Upper lobe of right lung (tissue), 1 donor: ENCODE results near the gene MAPK6. TPM values are rescaled to one million over a fixed set of nuclear protein-coding genes. Genes with fewer than 3 reads are reported as not detected.
"Not testable (repeated sequence)": the region's sequence is repeated elsewhere in the genome, so short reads cannot be mapped to it uniquely, and the experiment has no call there.

ENCODE experiments used
- ATAC-seq: fragments of 200-7000 bp; cut with Tn5 transposase; one replicate; pipeline ENCODE4 v1.9.1; 2020; ENCODE audit warnings: mild to moderate bottlenecking, moderate library complexity
- DNase-seq: peaks from one replicate; pipeline ENCODE4 v3.0.0-alpha.2; 2020
- H3K27ac ChIP-seq: fragments of 200-600 bp; one replicate; pipeline ENCODE4 v1.8.0; 2022
- H3K27me3 ChIP-seq: fragments of 200-600 bp; one replicate; pipeline ENCODE4 v1.8.0; 2022; ENCODE audit warnings: mild to moderate bottlenecking
- H3K36me3 ChIP-seq: fragments of 200-600 bp; one replicate; pipeline ENCODE4 v1.8.0; 2022
- H3K4me1 ChIP-seq: fragments of 200-600 bp; one replicate; pipeline ENCODE4 v1.8.0; 2022
- H3K4me3 ChIP-seq: fragments of 200-600 bp; one replicate; pipeline ENCODE4 v1.8.0; 2022; ENCODE audit warnings: mild to moderate bottlenecking
- H3K9me3 ChIP-seq: fragments of 200-600 bp; one replicate; pipeline ENCODE4 v1.8.0; 2022
- intact Hi-C: fragments of 100-400 bp; cut with DNase I; formaldehyde crosslinking; loops from one replicate; pipeline ENCODE4 v1.11.0; 2022
- total RNA-seq: library from RNA; stranded (reverse); fragmentation: NEBNext Ultra II Directional; extraction: Animal tissue kit (Norgen Biotek cat#: 25700); gene quantifications from one replicate; pipeline ENCODE4 v1.2.1, GENCODE V29; 2021
- TF ChIP-seq, protein P1 (sequence below): fragments of 200-600 bp; IDR thresholded peaks from one replicate; pipeline ENCODE4 v1.8.0; 2022; ENCODE audit warnings: antibody characterized with exemption
- donor health status: DM: no; HTN: yes; CAD: no; lungs with severe emphysema.

MAPK6 gene
- total RNA-seq, 1 donor from 2014 or later: 20.9 TPM

GRCh38 chr15:52078876-52079700 is 60.1 kb downstream of the MAPK6 start:
- H3K4me3 ChIP-seq: no peak overlapping the region
- no peaks in the 10 kb centered on the region for H3K9me3 ChIP-seq
- DNase-seq (peak; percentile 89), ATAC-seq (peak; percentile 93)
- no peak overlapping the region for H3K27ac ChIP-seq
- H3K4me1 ChIP-seq: peaks cover 3% of the 10 kb centered on the region
- intact Hi-C loops: no loop called here
- TF ChIP-seq, protein P1, sequence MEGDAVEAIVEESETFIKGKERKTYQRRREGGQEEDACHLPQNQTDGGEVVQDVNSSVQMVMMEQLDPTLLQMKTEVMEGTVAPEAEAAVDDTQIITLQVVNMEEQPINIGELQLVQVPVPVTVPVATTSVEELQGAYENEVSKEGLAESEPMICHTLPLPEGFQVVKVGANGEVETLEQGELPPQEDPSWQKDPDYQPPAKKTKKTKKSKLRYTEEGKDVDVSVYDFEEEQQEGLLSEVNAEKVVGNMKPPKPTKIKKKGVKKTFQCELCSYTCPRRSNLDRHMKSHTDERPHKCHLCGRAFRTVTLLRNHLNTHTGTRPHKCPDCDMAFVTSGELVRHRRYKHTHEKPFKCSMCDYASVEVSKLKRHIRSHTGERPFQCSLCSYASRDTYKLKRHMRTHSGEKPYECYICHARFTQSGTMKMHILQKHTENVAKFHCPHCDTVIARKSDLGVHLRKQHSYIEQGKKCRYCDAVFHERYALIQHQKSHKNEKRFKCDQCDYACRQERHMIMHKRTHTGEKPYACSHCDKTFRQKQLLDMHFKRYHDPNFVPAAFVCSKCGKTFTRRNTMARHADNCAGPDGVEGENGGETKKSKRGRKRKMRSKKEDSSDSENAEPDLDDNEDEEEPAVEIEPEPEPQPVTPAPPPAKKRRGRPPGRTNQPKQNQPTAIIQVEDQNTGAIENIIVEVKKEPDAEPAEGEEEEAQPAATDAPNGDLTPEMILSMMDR: peak; percentile 85
- H3K36me3 ChIP-seq: no peaks in the 10 kb centered on the region
- H3K27me3 ChIP-seq: no peaks in the 10 kb centered on the region

GRCh38 chr15:52080031-52080430 is 61.0 kb downstream of the MAPK6 start:
- TF ChIP-seq, protein P1: no peak
- Histone ChIP-seq H3K4me1 (peaks cover 3% of the 10 kb centered on the region), H3K4me3 (no peak overlapping the region), H3K27me3 (no peaks in the 10 kb centered on the region), H3K36me3 (no peaks in the 10 kb centered on the region), H3K9me3 (no peaks in the 10 kb centered on the region), H3K27ac (no peak overlapping the region)
- ATAC-seq: no peak
- intact Hi-C loops: no loop called here
- DNase-seq: no peak

DNA sequence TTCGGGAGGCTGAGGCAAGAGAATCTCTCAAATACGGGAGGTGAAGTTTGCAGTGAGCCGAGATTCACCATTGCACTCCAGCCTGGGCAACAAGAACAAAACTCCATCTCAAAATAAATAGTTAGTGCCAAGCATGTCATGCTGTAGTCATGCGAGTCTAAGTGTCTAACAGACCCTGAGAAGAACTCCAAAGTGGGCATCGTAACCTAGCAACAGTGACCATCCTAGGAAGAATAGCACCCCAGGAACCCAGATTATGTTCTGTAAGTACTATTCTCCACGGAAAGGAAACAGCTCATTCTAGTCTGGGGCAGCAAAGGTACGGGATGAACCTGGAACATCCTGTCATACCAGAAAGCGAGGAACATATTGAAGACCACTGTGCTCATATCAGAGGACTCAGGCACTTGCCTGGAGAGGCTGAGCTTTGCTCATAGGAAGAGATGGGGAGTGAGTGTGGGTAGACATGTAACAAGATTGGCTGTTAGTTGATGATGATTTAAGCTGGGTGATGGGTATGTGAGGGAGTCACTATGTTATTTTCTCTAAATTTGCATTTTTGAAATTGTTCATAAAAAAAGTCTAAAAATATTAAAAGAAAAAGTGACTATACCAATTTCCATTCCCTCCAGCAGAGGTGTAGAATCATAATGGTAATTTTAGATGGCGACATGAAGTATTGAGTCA is 61.8 kb downstream of the MAPK6 start:
- Histone ChIP-seq H3K36me3 (no peaks in the 10 kb centered on the region), H3K27ac (no peak overlapping the region), H3K4me1 (peaks cover 3% of the 10 kb centered on the region), H3K27me3 (no peaks in the 10 kb centered on the region), H3K9me3 (no peaks in the 10 kb centered on the region), H3K4me3 (no peak overlapping the region)
- TF ChIP-seq, protein P1: no peak
- intact Hi-C loops: no loop called here
- DNase-seq: no peak
- ATAC-seq: no peak

DNA sequence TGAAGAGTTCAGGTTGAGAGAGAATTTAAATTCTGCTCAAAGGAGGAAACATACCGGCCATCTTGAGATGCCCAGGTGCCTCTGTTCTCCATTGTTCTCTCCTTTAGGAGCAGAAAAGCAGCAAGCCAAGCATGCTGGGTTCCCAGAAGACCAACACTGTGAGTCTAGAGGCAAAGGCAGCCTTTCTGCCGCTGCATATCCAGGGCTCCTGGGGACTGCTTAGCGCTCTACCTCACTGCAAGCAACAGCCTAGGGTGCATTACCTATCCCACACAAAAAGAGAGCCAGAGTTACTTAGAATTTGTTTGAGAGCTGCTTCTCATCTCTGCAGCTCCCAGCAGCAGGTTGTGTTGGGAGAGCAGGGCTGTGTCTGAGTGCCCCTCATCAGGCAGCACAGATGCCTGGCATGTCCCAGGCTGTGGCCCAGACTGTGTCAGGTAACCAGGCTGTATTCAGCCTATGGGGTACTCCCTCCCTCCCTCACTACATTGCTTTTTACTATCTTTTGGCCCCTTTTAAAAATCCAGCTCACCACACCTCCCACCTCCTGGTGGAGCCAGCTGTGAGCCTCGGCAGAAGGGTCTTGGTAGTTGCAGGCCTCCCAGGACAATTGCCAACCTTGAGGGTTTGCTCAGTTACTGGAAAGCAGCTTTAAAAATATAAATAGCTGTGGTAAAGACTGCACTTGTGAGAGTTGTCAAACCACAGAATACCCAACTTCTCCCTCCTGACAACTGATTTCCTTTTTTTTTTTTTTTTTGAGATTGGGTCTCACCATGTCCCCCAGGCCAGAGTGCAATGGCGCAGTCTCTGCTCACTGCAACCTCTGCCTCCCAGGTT is 63.4 kb downstream of the MAPK6 start:
- Histone ChIP-seq H3K27ac (no peak overlapping the region), H3K27me3 (no peaks in the 10 kb centered on the region), H3K9me3 (no peaks in the 10 kb centered on the region), H3K4me3 (no peak overlapping the region), H3K36me3 (no peaks in the 10 kb centered on the region), H3K4me1 (peaks cover 3% of the 10 kb centered on the region)
- intact Hi-C loops: no loop called here
- DNase-seq (no peak), ATAC-seq (no peak)
- TF ChIP-seq, protein P1: no peak

GRCh38 chr15:52083037-52083359 is 64.0 kb downstream of the MAPK6 start:
- ATAC-seq, H3K9me3 ChIP-seq, H3K27me3 ChIP-seq, DNase-seq, intact Hi-C loops, H3K4me1 ChIP-seq, H3K4me3 ChIP-seq, H3K36me3 ChIP-seq, H3K27ac ChIP-seq: not testable (repeated sequence)
